NCI-H1048 (cell line): Measurements from ENCODE around the gene GDF15.

Experiments
- DNase-seq: peaks from one replicate; lab custom pipeline; 2025; lab: John Stamatoyannopoulos, UW

The GDF15 gene

GRCh38 chr19:18431351-18432197 lies 45.6 kb downstream of the GDF15 start:
- no peak for DNase-seq

GRCh38 chr19:18432275-18433014 lies 46.5 kb downstream of the GDF15 start:
- DNase-seq, result no peak

GRCh38 chr19:18433015-18433691 lies 47.2 kb downstream of the GDF15 start:
- DNase-seq, result no peak

- no peak for DNase-seq
Measured at GRCh38 chr19:18433735-18434398, 47.9 kb downstream of the GDF15 start.

GRCh38 chr19:18434411-18435175 lies 48.6 kb downstream of the GDF15 start:
- DNase-seq, result no peak

- DNase-seq, result no peak
Measured at GRCh38 chr19:18435178-18435841, 49.4 kb downstream of the GDF15 start.

- DNase-seq, result no peak
Measured at GRCh38 chr19:18435842-18436670, 50.1 kb downstream of the GDF15 start.

GRCh38 chr19:18436671-18437490 lies 50.9 kb downstream of the GDF15 start:
- peak; percentile 71 for DNase-seq

GRCh38 chr19:18437491-18438330 lies 51.8 kb downstream of the GDF15 start, which contains the start of gene ISYNA1:
Gene ISYNA1, minus strand, starts transcription at chr19:18438133. Its CDS starts 154 bp downstream, at chr19:18437979.
- no peak for DNase-seq

GRCh38 chr19:18438331-18439024 lies 52.5 kb downstream of the GDF15 start:
- DNase-seq, result no peak
